ENCODE data around the gene NDUFAF5.
"Not testable (repeated sequence)": the region's sequence is repeated elsewhere in the genome, so short reads cannot be mapped to it uniquely, and the experiment has no call there.

The NDUFAF5 gene

GRCh38 chr20:13784893-13785715 lies at the start of gene NDUFAF5, which contains the start of gene ESF1:
Gene NDUFAF5, plus strand, starts transcription at chr20:13785028. Its CDS starts 41 bp downstream, at chr20:13785069.
Gene ESF1, minus strand, starts transcription at chr20:13784919. Its CDS starts 1,779 bp downstream, at chr20:13783140.
- TF ChIP-seq CTCF (IDR thresholded peaks at IDR 0.05; ENCODE audit: borderline replicate concordance, control extremely low read depth, extremely low read depth, insufficient read depth, missing control alignments) = no peak
- in situ Hi-C loops (cut with MboI; ENCODE audit: low sequenced_read_pairs, unreplicated experiment) = loop anchor here (25.0 kb wide), 1 partner anchor 473 kb away; no protein-coding TSS in a partner anchor
- peak; percentile 93 for DNase-seq (ENCODE audit: low spot score)

DNA sequence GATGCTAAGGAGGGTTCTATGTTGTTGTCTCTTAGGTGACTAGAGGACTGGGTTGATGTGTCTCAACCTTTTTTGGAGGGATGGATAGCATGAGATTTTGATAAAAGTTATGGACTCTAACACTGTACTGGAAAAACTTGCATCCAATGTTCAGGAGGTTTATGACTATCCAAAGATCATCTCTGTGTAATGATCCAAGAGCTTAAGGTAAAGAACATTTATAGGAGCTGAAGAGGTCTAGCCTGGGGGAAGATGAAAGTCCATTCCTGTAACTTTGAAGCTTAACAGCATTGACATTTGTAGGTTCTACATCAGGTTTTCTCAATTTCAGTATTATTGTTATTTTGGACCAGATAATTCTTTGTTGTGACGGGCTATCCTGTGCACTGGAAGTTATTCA lies 49.0 kb upstream of the NDUFAF5 start:
- in situ Hi-C loops (cut with MboI; ENCODE audit: low sequenced_read_pairs, unreplicated experiment) = no loop called here
- no peak for TF ChIP-seq CTCF (IDR thresholded peaks at IDR 0.05; ENCODE audit: borderline replicate concordance, control extremely low read depth, extremely low read depth, insufficient read depth, missing control alignments)
- DNase-seq (ENCODE audit: low spot score) = no peak

DNA sequence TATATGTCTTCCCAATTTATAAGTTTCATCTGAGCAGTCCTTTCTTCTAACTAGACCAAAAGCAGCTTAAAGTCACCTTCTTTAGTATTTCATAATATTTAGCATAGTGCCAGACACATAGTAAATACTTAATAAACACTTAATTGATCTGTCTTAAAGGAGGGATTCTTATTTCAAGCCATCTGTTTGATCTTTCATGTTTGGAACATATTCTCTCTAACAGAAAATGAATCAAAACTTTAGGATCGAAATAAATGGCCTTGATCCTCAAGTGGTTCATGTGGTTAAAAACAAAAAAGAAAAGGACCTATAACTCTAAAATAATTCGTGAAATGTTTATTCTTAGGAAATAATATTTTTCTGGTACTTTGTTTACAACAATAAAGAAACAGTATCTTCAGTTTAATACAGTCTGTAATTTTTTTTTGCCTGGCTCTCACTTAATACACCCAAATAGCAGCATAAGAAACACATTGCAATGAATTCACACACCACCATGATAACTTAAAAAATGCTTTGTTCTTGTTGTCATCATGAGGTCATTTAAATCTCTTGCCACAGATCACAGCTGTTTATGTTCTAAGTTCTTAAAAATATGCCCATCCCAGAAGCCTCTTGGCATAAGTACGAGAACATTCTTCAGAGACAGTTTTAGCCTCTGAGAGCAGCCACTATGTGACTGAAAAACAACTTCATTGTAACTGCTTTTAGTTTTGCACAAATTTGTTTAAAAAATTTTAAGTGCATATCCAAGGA lies 48.2 kb upstream of the NDUFAF5 start:
- in situ Hi-C loops (cut with MboI; ENCODE audit: low sequenced_read_pairs, unreplicated experiment) = no loop called here
- no peak for DNase-seq (ENCODE audit: low spot score)
- TF ChIP-seq CTCF (IDR thresholded peaks at IDR 0.05; ENCODE audit: borderline replicate concordance, control extremely low read depth, extremely low read depth, insufficient read depth, missing control alignments) = no peak

DNA sequence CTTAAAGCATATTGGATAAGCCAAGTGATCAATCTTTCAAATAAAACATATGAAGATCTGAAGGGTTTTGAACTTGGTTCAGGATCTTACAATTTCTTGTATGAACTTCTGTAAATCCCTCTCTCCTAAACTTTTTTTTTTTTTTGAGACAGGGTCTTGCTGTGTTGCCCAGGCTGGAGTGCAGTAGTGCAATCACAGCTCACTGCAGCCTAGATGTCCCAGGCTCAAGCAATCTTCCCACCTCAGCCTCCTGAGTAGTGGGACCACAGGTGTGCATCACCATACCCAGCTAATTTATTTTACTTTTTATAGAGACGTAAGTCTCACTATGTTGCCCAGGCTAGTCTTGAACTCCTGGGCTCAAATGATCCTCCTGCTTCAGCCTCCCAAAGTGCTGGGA lies 46.6 kb upstream of the NDUFAF5 start:
- DNase-seq (ENCODE audit: low spot score); in situ Hi-C loops (cut with MboI; ENCODE audit: low sequenced_read_pairs, unreplicated experiment): not testable (repeated sequence)

- in situ Hi-C loops (cut with MboI; ENCODE audit: low sequenced_read_pairs, unreplicated experiment) = no loop called here
- DNase-seq (ENCODE audit: low spot score) = no peak
- no peak for TF ChIP-seq CTCF (IDR thresholded peaks at IDR 0.05; ENCODE audit: borderline replicate concordance, control extremely low read depth, extremely low read depth, insufficient read depth, missing control alignments)
Measured at GRCh38 chr20:13739731-13740649, 44.8 kb upstream of the NDUFAF5 start.

GRCh38 chr20:13741879-13742278 lies 42.9 kb upstream of the NDUFAF5 start:
- DNase-seq (ENCODE audit: low spot score) = no peak
- no peak for TF ChIP-seq CTCF (IDR thresholded peaks at IDR 0.05; ENCODE audit: borderline replicate concordance, control extremely low read depth, extremely low read depth, insufficient read depth, missing control alignments)
- in situ Hi-C loops (cut with MboI; ENCODE audit: low sequenced_read_pairs, unreplicated experiment) = no loop called here

Data from GM13976 (cell line).